NCI-H460 (cell line): ENCODE measurements around the gene CPSF4. TPM values are rescaled to one million over a fixed set of nuclear protein-coding genes. Genes with fewer than 3 reads are reported as not detected.
"Not testable (repeated sequence)": the region's sequence is repeated elsewhere in the genome, so short reads cannot be mapped to it uniquely, and the experiment has no call there.

ENCODE experiments used
- DNase-seq: peaks from one replicate; pipeline ENCODE4 v3.0.0-alpha.2; 2016; ENCODE audit warnings: low read depth; ENCODE audit errors: extremely low read depth
- total RNA-seq: library from RNA; depleted of rRNA; stranded (reverse); fragments of >200 nt; shearing (Covaris generic); gene quantifications from 2 replicates; pipeline ENCODE4 v1.2.3, GENCODE V29; 2014

Gene CPSF4
- total RNA-seq, 1 experiment from 2014 or later, result 42.7 TPM

DNA sequence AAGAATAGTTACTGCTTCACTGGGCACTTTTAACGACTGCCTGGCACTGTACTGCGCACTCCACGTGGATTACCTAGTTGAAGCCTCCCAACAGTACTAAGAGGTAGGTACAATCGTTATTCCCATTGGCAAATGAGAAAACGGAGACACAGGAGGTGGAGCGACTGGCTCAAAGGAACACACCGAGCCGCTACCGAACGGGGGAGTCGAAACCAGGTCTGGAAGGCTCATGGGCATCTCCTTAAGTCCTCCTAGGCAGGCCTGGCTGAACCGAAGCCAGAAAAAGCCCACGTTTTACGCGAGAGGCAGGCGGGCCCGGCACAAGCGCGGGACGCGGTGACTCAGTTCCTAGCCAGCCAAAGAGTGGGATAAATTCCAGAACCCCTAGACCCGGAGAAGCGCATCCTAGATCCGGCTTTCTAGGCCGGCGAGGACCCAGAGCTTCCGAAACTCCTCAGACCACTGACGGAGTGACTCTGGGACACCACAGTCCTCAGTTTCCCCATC, 30.8 kb upstream of the CPSF4 start:
- DNase-seq, result no peak

DNA sequence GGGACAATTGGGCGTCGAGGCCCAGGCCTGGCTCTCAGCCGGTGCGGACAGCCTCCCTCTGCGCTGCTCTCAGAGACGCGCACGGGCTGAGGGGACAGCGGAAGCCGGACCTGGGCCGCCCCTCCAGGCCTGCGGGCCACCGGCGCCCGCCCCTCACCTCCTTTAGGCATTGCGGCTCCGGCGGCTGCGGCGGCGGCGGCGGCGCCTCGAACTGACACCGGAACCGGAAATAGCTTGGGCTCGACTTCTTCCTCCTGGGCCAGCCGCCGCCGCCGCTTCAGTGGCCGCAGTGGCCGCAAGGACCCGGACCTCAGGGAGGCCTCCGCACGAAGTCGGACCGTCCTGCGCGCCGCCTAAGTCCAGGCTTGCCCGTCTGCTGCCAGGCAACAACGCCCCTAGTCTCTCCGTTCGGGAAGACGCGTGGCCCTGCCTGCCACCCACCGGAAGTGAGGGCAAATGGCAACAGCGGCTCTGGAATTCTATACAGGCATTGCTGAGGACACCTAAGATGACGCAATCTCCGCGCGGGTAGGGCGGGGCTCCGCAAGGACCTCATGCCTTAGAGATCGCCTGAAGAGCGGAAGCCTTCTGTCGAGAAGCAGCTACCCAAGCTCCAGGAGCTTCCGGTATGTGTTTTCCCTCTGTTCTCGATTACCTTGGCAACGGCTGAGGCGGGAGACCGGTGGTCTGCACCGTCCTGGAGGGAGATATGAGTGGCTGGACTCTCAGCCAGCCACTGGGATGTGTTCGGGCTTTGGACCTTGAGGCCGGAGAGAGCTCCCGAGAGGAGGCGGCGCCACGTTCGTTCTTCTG, 30.2 kb upstream of the CPSF4 start, which contains the start of the genes BUD31 and PDAP1:
BUD31 (plus strand) TSS at position 591 of the 813 bp plus-strand sequence. CDS start 2,124 bp downstream, outside the sequence.
PDAP1 (minus strand) TSS at position 219 of the 813 bp plus-strand sequence; CDS start at position 170, 49 bp downstream.
- DNase-seq, result peak; percentile 86

DNA sequence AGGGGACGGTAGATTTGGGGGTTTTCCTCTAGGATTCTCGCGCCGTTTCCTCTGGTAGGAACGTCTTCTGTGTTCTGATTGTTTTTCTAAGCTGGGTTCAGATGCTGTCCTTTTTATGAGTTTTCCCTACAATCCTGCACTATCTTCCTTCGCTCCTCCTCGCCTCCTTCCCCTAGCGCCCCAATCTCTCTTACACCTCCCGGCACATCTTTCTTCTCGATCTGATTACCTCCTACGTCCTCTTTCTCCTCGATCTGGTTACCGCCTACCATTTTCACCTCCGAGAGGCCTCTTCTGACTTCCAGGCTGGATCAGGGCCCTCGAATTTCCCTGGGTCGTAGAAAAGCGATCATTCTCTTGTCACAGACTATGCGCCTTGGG, 29.6 kb upstream of the CPSF4 start:
- no peak for DNase-seq

DNA sequence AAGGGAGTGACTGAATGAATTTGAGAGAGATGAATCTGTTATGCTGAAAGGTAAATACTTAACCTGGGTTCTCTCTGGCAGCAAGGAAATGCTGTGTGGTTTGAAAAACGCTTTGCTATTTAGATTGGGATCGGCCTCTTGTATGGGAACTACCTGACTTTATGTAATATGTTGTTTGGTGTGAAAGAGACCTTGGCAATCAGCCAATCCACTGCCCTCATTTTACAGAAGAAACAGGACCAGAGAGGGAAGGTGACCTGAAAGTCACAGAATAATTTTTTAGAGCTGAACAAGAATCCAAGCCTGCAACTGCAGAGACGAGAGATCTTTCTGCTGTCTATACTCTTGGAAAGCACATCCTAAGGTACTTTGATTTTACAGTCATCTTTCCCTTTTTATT, 28.9 kb upstream of the CPSF4 start:
- no peak for DNase-seq

DNA sequence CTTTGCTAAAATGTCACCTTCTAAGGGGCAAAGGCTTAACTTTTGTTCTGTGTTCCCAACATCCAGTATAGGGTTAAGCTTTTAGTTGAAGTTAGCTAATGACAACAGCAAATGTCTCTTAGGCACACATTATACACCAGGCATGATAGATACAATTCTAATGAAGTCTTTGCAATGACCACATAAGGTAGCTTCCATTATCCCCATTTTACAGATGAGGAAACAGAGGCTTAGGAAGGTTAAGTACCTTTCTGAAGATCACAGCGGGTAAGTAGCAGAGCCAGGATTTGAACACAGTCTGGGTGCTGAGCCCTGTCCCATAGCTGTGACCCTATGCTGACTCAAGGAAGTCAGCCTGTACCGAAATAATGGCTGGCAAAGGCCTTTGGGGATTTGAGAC, 28.1 kb upstream of the CPSF4 start:
- no peak for DNase-seq

DNA sequence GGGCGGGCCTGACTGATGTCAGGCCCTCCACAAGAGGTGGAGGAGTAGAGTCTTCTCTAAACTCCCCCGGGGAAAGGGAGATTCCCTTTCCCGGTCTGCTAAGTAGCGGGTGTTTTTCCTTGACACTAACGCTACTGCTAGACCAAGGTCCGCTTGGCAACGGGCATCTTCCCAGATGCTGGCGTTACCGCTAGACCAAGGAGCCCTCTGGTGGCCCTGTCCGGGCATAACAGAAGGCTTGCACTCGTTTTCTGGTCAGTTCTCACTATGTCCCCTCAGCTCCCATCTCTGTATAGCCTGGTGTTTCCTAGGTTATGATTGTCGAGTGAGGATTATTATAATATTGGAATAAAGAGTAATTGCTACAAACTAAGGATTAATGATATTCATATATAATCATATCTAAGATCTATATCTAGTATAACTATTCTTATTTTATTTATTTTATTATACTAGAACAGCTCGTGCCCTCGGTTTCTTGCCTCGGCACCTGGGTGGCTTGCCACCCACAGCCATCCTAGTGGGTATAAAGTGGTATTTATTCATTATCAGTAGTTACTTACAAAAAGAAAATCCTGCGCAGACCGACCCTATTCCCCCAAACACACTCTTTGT, 23.1 kb upstream of the CPSF4 start:
- peak; percentile 61 for DNase-seq

DNA sequence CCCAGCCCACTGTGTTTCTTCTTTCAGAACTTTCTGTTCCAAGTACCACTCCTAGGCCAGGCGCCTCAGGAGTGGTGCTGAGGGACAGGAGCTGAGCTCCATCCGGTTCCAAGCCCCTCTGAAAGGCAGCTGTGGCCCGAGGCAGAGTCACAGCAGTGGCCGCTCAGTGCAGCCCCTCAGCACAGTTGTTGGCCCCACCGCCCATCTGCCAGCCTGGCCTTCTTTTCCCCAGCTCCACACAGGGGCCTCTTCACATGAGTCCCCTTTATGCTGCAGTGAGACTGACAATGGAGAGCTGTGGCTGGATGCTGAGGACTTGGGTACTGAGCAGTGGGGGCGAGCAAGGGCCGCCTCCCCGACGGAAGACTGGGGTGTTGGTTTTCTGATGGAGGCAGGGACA, 20.5 kb upstream of the CPSF4 start:
- no peak for DNase-seq

DNA sequence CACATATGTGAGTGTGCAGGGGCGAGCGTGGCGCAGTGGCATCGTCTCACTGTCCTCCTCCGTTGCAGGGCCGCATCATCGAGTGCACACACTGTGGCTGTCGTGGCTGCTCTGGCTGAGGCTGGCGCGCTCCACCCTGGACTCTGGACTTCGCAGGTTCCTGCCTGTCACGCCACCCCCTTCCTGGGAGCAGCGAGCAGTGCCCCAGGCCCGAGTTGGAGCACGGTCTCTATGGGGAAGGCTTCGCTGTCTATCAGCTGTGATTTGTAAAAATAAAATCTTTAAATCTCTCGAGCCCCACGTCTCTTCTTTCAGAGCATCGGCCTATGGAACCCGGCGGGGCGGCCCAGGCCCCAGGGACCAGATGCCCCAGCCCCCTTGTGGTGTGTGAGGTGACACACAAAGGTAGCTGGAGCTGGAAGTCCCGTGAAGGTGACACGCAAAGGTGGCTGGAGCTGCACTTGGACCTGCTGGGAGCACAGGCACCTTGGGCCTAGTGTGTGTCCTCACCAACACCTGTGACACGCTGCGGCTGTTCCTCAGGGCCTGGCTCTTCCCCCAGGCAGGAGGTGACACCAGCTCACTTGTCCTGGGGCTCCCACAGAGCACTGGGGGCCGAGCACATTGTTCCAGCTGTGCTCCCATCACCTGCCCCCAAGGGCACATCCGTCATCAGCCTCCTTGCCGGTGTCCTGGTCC, 19.3 kb upstream of the CPSF4 start:
- DNase-seq, result no peak

DNA sequence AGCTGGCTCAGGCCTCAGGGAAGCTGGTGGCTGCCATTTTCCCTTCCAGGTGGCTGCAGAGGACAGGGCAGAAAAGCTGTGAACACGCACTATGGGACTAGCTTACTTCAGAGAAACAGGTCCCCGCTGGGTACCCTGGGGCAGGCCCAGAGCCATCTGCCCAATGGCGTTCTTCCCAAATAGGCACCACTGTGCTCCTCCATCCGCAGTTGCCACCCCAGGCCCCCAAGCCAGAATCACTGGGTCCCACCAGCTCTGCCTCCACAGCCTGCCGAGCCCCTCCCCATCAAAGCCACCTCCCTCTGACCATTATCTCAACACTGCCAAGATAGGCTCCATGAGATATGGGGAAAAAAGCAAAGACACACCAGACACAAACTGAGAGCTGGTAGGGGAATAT, 18.5 kb upstream of the CPSF4 start:
- DNase-seq, result no peak

DNA sequence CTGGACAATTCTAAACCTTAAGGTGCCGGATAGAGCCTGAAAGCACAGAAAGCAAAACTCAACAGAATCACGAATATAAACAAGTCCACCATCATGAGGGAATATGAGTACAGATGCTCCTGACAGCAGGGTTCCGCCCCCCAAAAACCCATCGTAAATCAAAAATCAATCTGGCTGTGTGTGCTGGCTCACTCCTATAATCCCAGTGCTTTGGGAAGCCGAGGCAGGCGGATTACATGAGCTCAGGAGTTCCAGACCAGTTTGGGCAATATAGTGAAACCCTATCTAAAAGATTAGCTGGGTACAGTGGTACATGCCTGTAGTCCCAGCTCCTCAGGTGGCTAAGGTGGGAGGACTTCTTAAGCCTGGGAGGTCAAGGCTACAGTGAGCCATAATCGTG, 17.8 kb upstream of the CPSF4 start:
- DNase-seq, result no peak

DNA sequence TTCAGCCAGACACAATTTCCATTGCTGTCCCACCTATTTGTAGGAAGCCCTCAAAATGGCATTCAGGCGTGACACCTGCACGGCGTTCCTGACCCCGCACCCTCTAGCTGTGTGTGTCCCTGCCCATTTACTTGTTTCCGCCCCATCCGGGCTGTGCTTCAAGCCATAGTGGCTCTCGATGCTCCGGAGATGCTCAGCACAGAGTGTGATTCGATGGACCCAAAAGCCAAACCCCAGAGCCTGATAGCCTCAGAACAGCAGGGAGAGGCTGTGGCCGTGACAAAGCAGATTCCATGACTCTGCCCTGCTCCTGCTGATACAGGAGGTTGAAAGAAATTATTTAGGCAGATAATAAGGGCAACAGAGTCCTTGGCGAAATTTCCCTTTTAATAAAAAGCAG, 16.6 kb upstream of the CPSF4 start:
- DNase-seq, result no peak

DNA sequence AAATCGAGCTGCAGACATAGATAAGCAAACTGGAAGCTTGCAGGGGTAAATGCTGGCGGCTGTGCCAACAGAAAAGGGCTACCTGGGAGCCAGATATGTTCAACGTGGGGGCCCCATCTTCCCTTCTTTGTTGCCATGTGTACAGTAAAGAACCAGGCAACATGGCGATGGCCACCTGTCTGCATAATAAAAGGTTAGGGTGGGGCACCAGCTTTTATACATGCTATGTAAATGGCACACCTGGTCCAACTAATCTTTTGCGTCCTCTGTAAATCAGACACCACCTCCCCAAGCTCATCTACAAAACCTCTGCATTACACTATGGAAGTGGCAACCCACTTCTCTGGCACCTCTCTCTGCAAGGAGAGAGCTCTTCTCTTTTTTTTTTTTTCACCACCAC, 16.1 kb upstream of the CPSF4 start:
- DNase-seq, result no peak

DNA sequence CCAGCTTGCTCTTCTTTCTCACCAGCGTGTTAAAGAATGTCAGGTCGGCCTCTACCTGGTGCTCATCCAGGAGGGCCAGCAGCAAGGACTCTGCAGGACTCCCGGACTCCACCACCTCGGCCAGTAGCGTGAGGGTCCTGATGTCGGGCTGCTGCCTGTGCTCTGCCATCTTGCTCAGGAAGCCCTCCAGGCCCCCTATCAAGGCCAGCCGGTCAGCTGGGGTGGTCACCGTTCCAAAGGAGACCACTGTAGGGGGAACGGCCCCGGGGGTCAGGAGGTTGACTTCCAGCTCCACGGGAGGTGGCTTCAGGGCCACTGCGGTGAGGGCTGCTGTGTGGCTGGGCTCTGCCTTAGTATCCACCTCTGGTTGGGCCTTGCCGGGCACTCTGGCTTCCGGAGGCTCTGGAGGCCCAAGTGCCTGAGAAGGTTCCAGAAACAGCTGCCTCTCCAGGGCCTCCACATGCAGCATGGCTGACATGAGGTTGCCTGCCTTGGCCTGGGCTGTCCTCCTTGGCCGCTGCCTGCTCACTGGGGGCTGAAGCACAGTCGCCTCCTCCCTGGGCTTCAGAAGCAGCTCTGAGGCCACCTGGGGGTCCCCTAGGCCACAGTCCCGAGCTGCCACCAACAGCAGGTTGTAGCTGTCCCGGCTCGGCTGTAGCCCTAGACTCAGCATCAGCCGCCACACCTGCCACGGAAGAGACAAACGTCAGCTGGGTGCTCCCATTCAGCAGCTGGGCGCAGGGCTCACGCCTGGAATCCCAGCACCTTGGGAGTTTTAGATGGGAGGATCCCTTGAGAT, 13.6 kb upstream of the CPSF4 start:
- no peak for DNase-seq

DNA sequence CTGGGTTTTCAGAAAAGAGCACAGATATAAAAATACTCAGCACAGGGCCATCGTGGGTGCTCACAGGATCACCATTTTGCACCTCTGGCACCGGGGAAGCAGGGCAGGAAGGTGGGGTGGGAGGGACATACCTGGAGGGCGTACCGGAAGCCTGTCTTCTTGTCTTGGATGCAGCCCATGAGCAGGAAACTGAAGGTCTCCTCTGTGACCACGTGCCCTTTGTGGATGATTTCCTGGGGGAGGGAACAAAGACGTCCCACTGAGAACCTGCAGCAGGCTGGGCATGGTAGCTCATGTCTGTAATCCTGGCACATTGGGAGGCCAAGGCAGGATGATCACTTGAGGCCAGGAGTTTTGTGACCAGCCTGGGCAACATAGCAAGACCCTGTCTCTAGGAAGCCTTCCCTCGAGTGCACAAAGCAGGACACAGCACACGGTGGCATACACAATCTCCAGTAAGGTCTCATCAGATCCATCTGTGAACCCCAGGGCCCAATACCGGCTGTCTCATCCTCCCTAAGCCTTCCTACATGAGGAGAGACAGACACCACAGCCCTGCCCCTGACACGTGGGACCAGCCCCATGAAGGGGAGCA, 9.7 kb upstream of the CPSF4 start:
- DNase-seq, result no peak

DNA sequence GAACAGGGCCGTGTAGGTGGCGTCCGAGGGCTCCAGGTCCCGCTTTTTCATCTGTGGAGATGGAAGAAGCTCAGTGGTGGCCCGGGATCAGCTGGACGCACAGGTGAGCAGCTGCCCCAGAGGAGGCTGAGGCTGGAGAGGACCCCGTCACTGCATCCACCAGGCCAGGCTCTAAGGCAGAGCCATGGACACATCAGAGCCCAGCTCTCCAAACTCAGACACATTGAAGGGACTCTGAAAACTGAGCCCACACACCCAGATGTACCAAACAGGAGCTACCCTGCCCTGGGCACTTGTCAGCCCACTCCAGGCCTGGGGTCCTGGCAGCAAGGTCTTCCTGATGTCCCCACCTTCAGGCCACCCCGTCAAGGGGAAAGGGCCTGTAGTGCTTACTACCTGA, 9.0 kb upstream of the CPSF4 start:
- DNase-seq, result no peak

DNA sequence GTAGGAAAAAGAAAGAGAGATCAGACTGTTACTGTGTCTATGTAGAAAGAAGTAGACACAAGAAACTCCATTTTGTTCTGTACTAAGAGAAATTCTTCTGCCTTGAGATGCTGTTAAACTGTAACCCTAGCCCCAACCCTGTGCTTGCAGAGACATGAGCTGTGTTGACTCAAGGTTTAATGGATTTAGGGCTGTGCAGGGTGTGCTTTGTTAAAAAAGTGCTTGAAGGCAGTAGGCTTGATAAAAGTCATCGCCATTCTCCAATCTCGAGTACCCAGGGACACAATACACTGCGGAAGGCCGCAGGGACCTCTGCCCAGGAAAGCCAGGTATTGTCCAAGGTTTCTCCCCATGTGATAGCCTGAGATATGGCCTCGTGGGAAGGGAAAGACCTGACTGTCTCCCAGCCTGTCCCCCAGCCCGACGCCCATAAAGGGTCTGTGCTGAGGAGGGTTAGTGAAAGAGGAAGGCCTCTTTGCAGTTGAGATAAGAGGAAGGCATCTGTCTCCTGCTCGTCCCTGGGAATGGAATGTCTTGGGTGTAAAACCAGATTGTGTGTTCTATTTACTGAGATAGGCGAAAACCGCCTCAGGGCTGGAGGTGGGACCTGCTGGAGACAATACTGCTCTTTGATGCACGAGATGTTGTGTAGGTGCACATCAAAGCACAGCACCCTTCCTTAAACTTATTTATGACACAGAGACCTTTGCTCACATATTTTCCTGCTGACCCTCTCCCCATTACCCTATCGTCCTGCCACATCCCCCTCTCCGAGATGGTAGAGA, 6.8 kb upstream of the CPSF4 start:
- DNase-seq, result not testable (repeated sequence)

DNA sequence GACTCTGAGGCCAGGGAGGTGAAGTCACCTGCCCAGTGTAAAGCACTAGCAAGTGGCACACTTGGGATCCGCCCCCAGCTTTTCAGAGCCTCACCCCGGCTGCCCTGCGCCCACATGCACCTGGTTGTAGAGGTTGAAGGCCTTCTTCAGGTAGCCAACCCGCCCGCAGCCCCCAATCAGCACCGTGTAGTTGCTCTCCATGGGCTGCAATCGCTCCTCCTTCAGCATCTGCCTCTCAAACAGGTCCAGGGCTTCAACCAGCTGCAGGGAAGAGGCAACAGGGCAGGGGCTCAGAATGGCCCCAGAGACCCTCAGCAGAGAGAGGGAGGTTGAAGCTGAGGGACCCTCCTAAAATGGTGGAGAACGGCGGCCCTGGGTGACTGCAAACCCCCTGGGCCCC, 5.6 kb upstream of the CPSF4 start:
- DNase-seq, result no peak

DNA sequence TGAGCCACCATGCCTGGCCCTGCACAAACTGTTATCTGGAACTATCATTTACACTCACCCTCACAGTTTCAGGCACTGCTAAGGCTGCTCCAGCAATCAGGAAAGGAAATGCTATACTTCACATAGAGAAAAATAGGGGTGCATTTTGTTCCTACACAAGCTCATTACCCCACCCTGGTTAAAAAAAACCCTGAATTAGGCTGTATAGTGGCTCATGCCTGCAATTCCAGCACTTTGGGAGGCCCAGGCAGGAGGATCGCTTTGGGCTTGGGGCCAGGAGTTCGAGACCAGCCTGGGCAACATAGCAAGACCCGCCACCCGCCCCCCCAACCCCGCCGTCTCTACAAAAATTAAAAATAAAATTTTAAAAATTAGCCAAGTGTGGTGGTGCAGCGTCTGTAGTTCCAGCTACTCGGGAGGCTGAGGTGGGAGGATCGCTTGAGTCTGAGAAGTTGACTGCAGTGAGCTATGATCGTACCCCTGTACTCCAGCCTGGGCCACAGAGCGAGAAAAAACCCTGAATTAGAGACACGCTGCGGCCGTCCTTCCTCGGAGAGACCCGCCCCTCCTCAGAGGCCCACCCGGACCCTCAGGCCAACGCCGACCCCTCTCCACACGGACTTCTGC, 684 bp upstream of the CPSF4 start:
- DNase-seq, result no peak

DNA sequence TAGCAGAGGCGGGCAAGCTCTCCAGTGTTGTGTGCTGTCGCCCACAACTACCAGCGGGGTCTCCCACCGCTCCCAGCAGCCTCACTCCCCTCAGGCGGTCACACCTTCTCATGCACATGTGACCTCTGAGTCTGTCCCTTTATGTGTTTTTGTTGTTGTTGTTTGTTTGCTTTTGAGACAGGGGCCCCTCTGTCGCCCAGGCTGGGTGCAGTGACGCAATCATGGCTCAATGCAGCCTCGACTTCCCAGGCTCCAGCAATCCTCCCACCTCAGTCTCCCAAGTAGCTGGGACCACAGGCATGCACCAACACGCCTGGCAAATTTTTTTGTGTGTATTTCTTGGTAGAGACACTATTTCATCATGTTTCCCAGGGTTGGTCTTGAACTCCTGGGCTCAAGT, 1.5 kb downstream of the CPSF4 start:
- no peak for DNase-seq
